T-cell (primary cell): Measurements from ENCODE around the gene FOXP1. TPM values are rescaled to one million over a fixed set of nuclear protein-coding genes. Genes with fewer than 3 reads are reported as not detected.
A peak's percentile ranks its signal among the peaks of the same experiment; 100 is the strongest.
"Not testable (repeated sequence)": the region's sequence is repeated elsewhere in the genome, so short reads cannot be mapped to it uniquely, and the experiment has no call there.

ENCODE experiments used
- ATAC-seq, 4 experiments: fragments of 200-7000 bp in 3 of 4; fragments of 150-1000 bp in 1 of 4; cut with Tn5 transposase; replicated peaks in 1 of 4; 1 replicate in 3 of 4; 2 replicates in 1 of 4; pipeline ENCODE4 v1.10.0; 2021; ENCODE audit warnings: moderate library complexity in 3 of 4, mild to moderate bottlenecking in 2 of 4, moderate number of reproducible peaks in 1 of 4
- CTCF ChIA-PET, 2 donors: fragments of 300-600 bp; sonication (Branson Sonifier 250); formaldehyde crosslinking; loops; one replicate each; lab custom pipeline; 2022; ENCODE audit warnings: antibody characterized with exemption in 2 of 2; lab: Charles Lee
- POLR2A ChIA-PET, 2 donors: fragments of 300-600 bp; sonication (Branson Sonifier 250); formaldehyde crosslinking; loops; one replicate each; lab custom pipeline; 2022; ENCODE audit warnings: antibody characterized with exemption in 2 of 2; lab: Charles Lee
- DNase-seq, 35 experiments: peaks; one replicate each; pipeline versions ENCODE4 v3.0.0 to v3.0.0-alpha.2; 2013 to 2023
- H3K27ac ChIP-seq: one replicate; pipeline ENCODE4 v1.5.1; 2013; ENCODE audit warnings: low read length
- H3K27me3 ChIP-seq, 2 experiments: replicated peaks in 1 of 2; 1 replicate in 1 of 2; 2 replicates in 1 of 2; pipeline versions ENCODE4 v1.6.1 to v1.7.0; 2013; ENCODE audit warnings: low read length in 1 of 2, mixed read lengths in 1 of 2; ENCODE audit not compliant: control insufficient read depth in 2 of 2, insufficient read depth in 2 of 2; ENCODE audit errors: extremely low read depth in 1 of 2
- H3K36me3 ChIP-seq, 2 donors: 1 replicate in 1 of 2; 2 replicates in 1 of 2; pipeline versions ENCODE4 v1.6.1 to v1.7.0; 2013; ENCODE audit warnings: low read length in 1 of 2; ENCODE audit not compliant: control insufficient read depth in 2 of 2, insufficient read depth in 1 of 2; ENCODE audit errors: extremely low read depth in 1 of 2
- H3K4me1 ChIP-seq, 2 experiments: 1 replicate in 1 of 2; 2 replicates in 1 of 2; pipeline versions ENCODE4 v1.6.1 to v1.7.0; 2013; ENCODE audit warnings: low read length in 2 of 2, mixed read lengths in 1 of 2; ENCODE audit not compliant: insufficient read depth in 2 of 2, control insufficient read depth in 1 of 2; ENCODE audit errors: extremely low read depth in 1 of 2
- H3K4me3 ChIP-seq, 2 donors: 1 replicate in 1 of 2; 2 replicates in 1 of 2; pipeline versions ENCODE4 v1.5.1 to v1.7.0; 2013; ENCODE audit warnings: mild to moderate bottlenecking in 2 of 2, low read length in 1 of 2, moderate library complexity in 1 of 2; ENCODE audit not compliant: control insufficient read depth in 1 of 2; ENCODE audit errors: extremely low read depth in 1 of 2
- H3K9me3 ChIP-seq: 2 replicates; pipeline ENCODE4 v1.7.0; 2013
- H3K27ac Mint-ChIP-seq, 2 donors: one replicate each; pipeline ENCODE4 v1.8.0; 2020 to 2021; ENCODE audit warnings: mild to moderate bottlenecking in 2 of 2, mixed read lengths in 2 of 2
- H3K27me3 Mint-ChIP-seq, 2 donors: one replicate each; pipeline ENCODE4 v1.8.0; 2021 to 2022; ENCODE audit warnings: mixed read lengths in 2 of 2
- H3K36me3 Mint-ChIP-seq: one replicate; pipeline ENCODE4 v1.8.0; 2021; ENCODE audit warnings: mixed read lengths
- H3K4me1 Mint-ChIP-seq, 3 donors: one replicate each; pipeline ENCODE4 v1.8.0; 2020 to 2022; ENCODE audit warnings: mixed read lengths in 3 of 3, mild to moderate bottlenecking in 1 of 3
- H3K4me3 Mint-ChIP-seq, 3 donors: one replicate each; pipeline ENCODE4 v1.8.0; 2020 to 2022; ENCODE audit warnings: mild to moderate bottlenecking in 3 of 3, mixed read lengths in 3 of 3, moderate library complexity in 3 of 3
- H3K9me3 Mint-ChIP-seq, 3 donors: one replicate each; pipeline ENCODE4 v1.8.0; 2020 to 2022; ENCODE audit warnings: mixed read lengths in 3 of 3
- WGBS: methylation state at CpG from one replicate; pipeline ENCODE4 v1.1.5; 2013; ENCODE audit warnings: missing lambda C conversion rate; ENCODE audit not compliant: insufficient coverage; 5-methylcytosine and 5-hydroxymethylcytosine counted together
- total RNA-seq, 35 experiments: library from RNA in 6 of 35; stranded (reverse) in 6 of 35; fragments of 120-200 nt in 1 of 35; gene quantifications; one replicate each; pipeline versions ENCODE4 v1.2.1 to v1.2.4 and lab custom pipeline; 2013 to 2026

FOXP1 gene
- total RNA-seq, 5 donors from 2014 or later (not counting 1 experiment from before 2014, with no cell fraction given), result 258 to 586 (median 290) TPM

- H3K4me3 ChIP-seq, result no peak overlapping the region
- H3K4me3 Mint-ChIP-seq, result no peak overlapping the region
- H3K36me3 Mint-ChIP-seq, result peaks cover 51% of the 10 kb centered on the region
- WGBS, result 100% methylated on average over 2 of the region's 10 CpGs
- no peak overlapping the region for H3K27ac ChIP-seq
- ATAC-seq (no peak), DNase-seq (no peak)
- no peaks in the 10 kb centered on the region for H3K27me3 ChIP-seq
- H3K9me3 ChIP-seq, result no peaks in the 10 kb centered on the region
- peak overlapping the region; percentile 2 to 63 for H3K27ac Mint-ChIP-seq
- peaks cover 3 to 27% of the 10 kb centered on the region in 2 experiments for H3K4me1 ChIP-seq
- ChIA-PET POLR2A (interaction anchor here (0.5 to 0.6 kb wide), 5 partner anchors 45 to 277 kb away, joined by 3 to 7 read pairs (median 3); no protein-coding TSS in a partner anchor), CTCF (interaction anchor here in 1 of 2 donors (0.6 kb wide), 1 partner anchor 1883 kb away, joined by 3 read pairs; no protein-coding TSS in a partner anchor)
- peaks cover 6 to 28% of the 10 kb centered on the region in 2 donors for H3K36me3 ChIP-seq
- H3K4me1 Mint-ChIP-seq, result peaks cover 63 to 77% (median 76%) of the 10 kb centered on the region in 3 donors
- no peaks in the 10 kb centered on the region for H3K27me3 Mint-ChIP-seq
- no peaks in the 10 kb centered on the region for H3K9me3 Mint-ChIP-seq
Measured at GRCh38 chr3:71016178-71016845, 567.2 kb downstream of the FOXP1 start.

- H3K9me3 Mint-ChIP-seq, H3K4me3 ChIP-seq, H3K27ac ChIP-seq, CTCF ChIA-PET, H3K4me3 Mint-ChIP-seq, DNase-seq, POLR2A ChIA-PET, ATAC-seq, H3K9me3 ChIP-seq, H3K27me3 ChIP-seq, H3K27me3 Mint-ChIP-seq: not testable (repeated sequence)
- 100% methylated on average over 4 of the region's 6 CpGs for WGBS
- peaks cover 48% of the 10 kb centered on the region for H3K36me3 Mint-ChIP-seq
- peaks cover 14 to 34% of the 10 kb centered on the region in 2 experiments for H3K4me1 ChIP-seq
- peaks cover 6 to 28% of the 10 kb centered on the region in 2 donors for H3K36me3 ChIP-seq
- H3K4me1 Mint-ChIP-seq, result peaks cover 71 to 80% (median 80%) of the 10 kb centered on the region in 3 donors
- peak overlapping the region in 1 of 2 donors; percentile 48 for H3K27ac Mint-ChIP-seq
Measured at GRCh38 chr3:71014616-71015015, 568.9 kb downstream of the FOXP1 start.

GRCh38 chr3:71012971-71013370 is 570.6 kb downstream of the FOXP1 start:
- no peaks in the 10 kb centered on the region for H3K27me3 Mint-ChIP-seq
- H3K4me3 Mint-ChIP-seq, result no peak overlapping the region
- Histone ChIP-seq H3K4me1 (peaks cover 24 to 42% of the 10 kb centered on the region in 2 experiments), H3K9me3 (no peaks in the 10 kb centered on the region), H3K27ac (no peak overlapping the region), H3K36me3 (peaks cover 6 to 25% of the 10 kb centered on the region in 2 donors), H3K27me3 (no peaks in the 10 kb centered on the region), H3K4me3 (no peak overlapping the region)
- no peak for ATAC-seq
- POLR2A ChIA-PET, result interaction anchor here in 1 of 2 donors (1.4 kb wide), 1 partner anchor 11 kb away, joined by 3 read pairs; no protein-coding TSS in a partner anchor
- DNase-seq, result no peak
- CTCF ChIA-PET, result interaction anchor here in 1 of 2 donors (1.0 kb wide), 1 partner anchor 17 kb away, joined by 3 read pairs; no protein-coding TSS in a partner anchor
- peaks cover 44% of the 10 kb centered on the region for H3K36me3 Mint-ChIP-seq
- peak overlapping the region; percentile 74 to 89 for H3K27ac Mint-ChIP-seq
- WGBS, result no CpG with 5 or more reads among the region's 1 CpG
- no peaks in the 10 kb centered on the region for H3K9me3 Mint-ChIP-seq
- peaks cover 75 to 81% (median 80%) of the 10 kb centered on the region in 3 donors for H3K4me1 Mint-ChIP-seq

- ATAC-seq, result no peak
- DNase-seq, result peak in 1 of 35 experiments; percentile 43
- Mint-ChIP-seq H3K4me1 (peaks cover 78 to 84% (median 83%) of the 10 kb centered on the region in 3 donors), H3K9me3 (no peaks in the 10 kb centered on the region), H3K4me3 (peak overlapping the region in 1 of 3 donors; percentile 58), H3K36me3 (peaks cover 41% of the 10 kb centered on the region), H3K27me3 (no peaks in the 10 kb centered on the region), H3K27ac (peak overlapping the region; percentile 84 to 89)
- Histone ChIP-seq H3K27ac (peak overlapping the region; percentile 73), H3K9me3 (no peaks in the 10 kb centered on the region), H3K4me3 (no peak overlapping the region), H3K27me3 (no peaks in the 10 kb centered on the region), H3K4me1 (peaks cover 28 to 51% of the 10 kb centered on the region in 2 experiments), H3K36me3 (peaks cover 6 to 25% of the 10 kb centered on the region in 2 donors)
- WGBS, result no CpG with 5 or more reads among the region's 6 CpGs
- ChIA-PET CTCF (interaction anchor here in 1 of 2 donors (1.1 to 1.3 kb wide), 3 partner anchors 12 to 50 kb away, joined by 3 read pairs; no protein-coding TSS in a partner anchor), POLR2A (interaction anchor here (0.5 to 1.4 kb wide), 5 partner anchors 8 to 54 kb away, joined by 3 to 10 read pairs (median 3); no protein-coding TSS in a partner anchor)
Measured at GRCh38 chr3:71011565-71012287, 571.8 kb downstream of the FOXP1 start.

- H3K27ac ChIP-seq, result peak overlapping the region; percentile 73
- Mint-ChIP-seq H3K27ac (peak overlapping the region; percentile 84 to 89), H3K9me3 (no peaks in the 10 kb centered on the region), H3K27me3 (no peaks in the 10 kb centered on the region), H3K36me3 (peaks cover 32% of the 10 kb centered on the region), H3K4me3 (peak overlapping the region in 2 of 3 donors; percentile 34 to 58), H3K4me1 (peaks cover 71 to 85% (median 81%) of the 10 kb centered on the region in 3 donors)
- H3K4me3 ChIP-seq, result no peak overlapping the region
- H3K4me1 ChIP-seq, result peaks cover 28 to 51% of the 10 kb centered on the region in 2 experiments
- DNase-seq (peak in 33 of 35 experiments; percentile 8 to 84 (median 52)), ATAC-seq (peak; percentile 78 to 88 (median 82))
- H3K9me3 ChIP-seq, result no peaks in the 10 kb centered on the region
- CTCF ChIA-PET, result interaction anchor here in 1 of 2 donors (0.6 to 1.3 kb wide), 9 partner anchors 13 to 384 kb away, joined by 3 to 7 read pairs (median 4); no protein-coding TSS in a partner anchor
- no peaks in the 10 kb centered on the region for H3K27me3 ChIP-seq
- POLR2A ChIA-PET, result interaction anchor here (0.5 to 1.0 kb wide), 8 partner anchors 11 to 477 kb away, joined by 3 to 10 read pairs (median 3); no protein-coding TSS in a partner anchor
- WGBS, result no CpG with 5 or more reads among the region's 3 CpGs
- peaks cover 6 to 21% of the 10 kb centered on the region in 2 donors for H3K36me3 ChIP-seq
Measured at GRCh38 chr3:71010726-71011455, 572.6 kb downstream of the FOXP1 start.
